OCI-LY7 (cell line): ENCODE measurements around the gene PCID2. TPM values are rescaled to one million over a fixed set of nuclear protein-coding genes. Genes with fewer than 3 reads are reported as not detected.

Experiments
- BruUV-seq: library from RNA; stranded (reverse); fragments of 400-500 nt; replicated peaks from 2 replicates; lab custom pipeline; 2021; lab: Mats Ljungman, UMichigan
- CTCF ChIA-PET: fragments of 300-600 bp; sonication (Branson Sonifier 250); formaldehyde crosslinking; loops from one replicate; lab custom pipeline; 2022; ENCODE audit warnings: antibody characterized with exemption; ENCODE audit not compliant: unreplicated experiment; lab: Charles Lee
- POLR2A ChIA-PET: fragments of 300-600 bp; sonication (Branson Sonifier 250); formaldehyde crosslinking; loops from one replicate; lab custom pipeline; 2022; ENCODE audit warnings: antibody characterized with exemption; lab: Charles Lee
- DNase-seq: peaks from one replicate; pipeline ENCODE4 v3.0.0-alpha.2; 2015; ENCODE audit warnings: low spot score
- H2AFZ ChIP-seq: fragments of 200-600 bp; sonication (generic), shearing (Covaris generic); 2 replicates; pipeline ENCODE4 v1.6.1; 2014; ENCODE audit warnings: mild to moderate bottlenecking, antibody characterized with exemption, low read length, moderate library complexity
- H3K27ac ChIP-seq: fragments of 200-600 bp; sonication (generic); 2 replicates; pipeline ENCODE4 v1.5.1; 2014; ENCODE audit warnings: mixed run types, low read depth, mild to moderate bottlenecking, moderate library complexity, low read length, inconsistent platforms; ENCODE audit not compliant: poor library complexity, severe bottlenecking
- H3K36me3 ChIP-seq: fragments of 200-600 bp; sonication (generic); 2 replicates; pipeline ENCODE4 v1.6.1; 2014; ENCODE audit warnings: mild to moderate bottlenecking, antibody characterized with exemption, low read length, moderate library complexity, mixed read lengths; ENCODE audit not compliant: insufficient read depth
- H3K4me1 ChIP-seq: fragments of 200-600 bp; sonication (generic); 2 replicates; pipeline ENCODE4 v1.5.1; 2014; ENCODE audit warnings: mild to moderate bottlenecking, low read length; ENCODE audit not compliant: insufficient read depth, poor library complexity, severe bottlenecking
- H3K4me2 ChIP-seq: fragments of 200-600 bp; sonication (generic); 2 replicates; pipeline ENCODE4 v1.6.1; 2014; ENCODE audit warnings: mild to moderate bottlenecking, low read length
- H3K4me3 ChIP-seq: fragments of 200-600 bp; sonication (generic); 2 replicates; pipeline ENCODE4 v1.5.1; 2014; ENCODE audit warnings: mild to moderate bottlenecking, low read depth, low read length; ENCODE audit not compliant: poor library complexity, severe bottlenecking
- H3K79me2 ChIP-seq: fragments of 200-600 bp; sonication (generic); 2 replicates; pipeline ENCODE4 v1.6.1; 2016; ENCODE audit warnings: low read depth, mild to moderate bottlenecking, low read length, moderate library complexity, mixed read lengths; ENCODE audit not compliant: insufficient read depth
- H3K9me2 ChIP-seq: fragments of 200-600 bp; sonication (generic); 2 replicates; pipeline ENCODE4 v1.6.1; 2016; ENCODE audit warnings: mild to moderate bottlenecking, low read length, mixed read lengths; ENCODE audit not compliant: insufficient read depth
- H3K9me3 ChIP-seq: fragments of 200-600 bp; sonication (generic); 2 replicates; pipeline ENCODE4 v1.6.1; 2014; ENCODE audit warnings: mild to moderate bottlenecking, mixed run types, low read length, mixed read lengths
- H4K20me1 ChIP-seq: fragments of 200-600 bp; sonication (generic); 2 replicates; pipeline ENCODE4 v1.6.1; 2014; ENCODE audit warnings: mild to moderate bottlenecking, antibody characterized with exemption, low read length, moderate library complexity, mixed read lengths; ENCODE audit not compliant: insufficient read depth
- CTCF ChIP-seq: fragments of 200-600 bp; sonication (generic); conservative IDR thresholded peaks from 2 replicates; pipeline ENCODE4 v1.5.1; 2014; ENCODE audit warnings: mild to moderate bottlenecking, antibody characterized with exemption, low read length, moderate library complexity, mixed read lengths
- EZH2phosphoT487 ChIP-seq: fragments of 200-600 bp; sonication (generic); IDR thresholded peaks from 2 replicates; pipeline ENCODE4 v1.6.1; 2018; ENCODE audit warnings: low read depth, borderline replicate concordance, mild to moderate bottlenecking, mixed run types, antibody characterized with exemption, low read length, moderate library complexity, mixed read lengths
- intact Hi-C: fragments of 100-400 bp; cut with micrococcal nuclease; formaldehyde crosslinking; loops from one replicate; pipeline ENCODE4 v1.10.0; 2022; ENCODE audit not compliant: unreplicated experiment
- total RNA-seq, 2 experiments: library from RNA; depleted of rRNA in 1 of 2; stranded (reverse); fragments of >200 nt in 1 of 2; shearing (Covaris generic) in 1 of 2; gene quantifications; 2 replicates each; pipeline ENCODE4 v1.2.3, GENCODE V29; 2014 to 2022

The PCID2 gene
- total RNA-seq, 2 experiments from 2014 or later: 30.2 to 41.9 TPM

- Histone ChIP-seq H3K79me2 (no peaks in the 10 kb centered on the region), H4K20me1 (no peaks in the 10 kb centered on the region), H2AFZ (no peak overlapping the region), H3K4me1 (no peaks in the 10 kb centered on the region), H3K36me3 (peaks cover 30% of the 10 kb centered on the region), H3K4me3 (no peak overlapping the region), H3K9me2 (no peaks in the 10 kb centered on the region), H3K9me3 (no peaks in the 10 kb centered on the region), H3K27ac (no peak overlapping the region), H3K4me2 (no peak overlapping the region)
- POLR2A ChIA-PET: no interaction called here
- TF ChIP-seq CTCF: no peak
- no TSS peak for BruUV-seq
- intact Hi-C loops: no loop called here
- no peak for DNase-seq
- CTCF ChIA-PET: no interaction called here
Observed at GRCh38 chr13:113239986-113240385, 31.5 kb upstream of the PCID2 start.

GRCh38 chr13:113239357-113239756, 30.9 kb upstream of the PCID2 start:
- POLR2A ChIA-PET: no interaction called here
- BruUV-seq: no TSS peak

GRCh38 chr13:113238536-113238935, 30.1 kb upstream of the PCID2 start:
- Histone ChIP-seq H3K36me3 (peaks cover 19% of the 10 kb centered on the region), H3K4me1 (no peaks in the 10 kb centered on the region), H4K20me1 (no peaks in the 10 kb centered on the region), H3K9me2 (no peaks in the 10 kb centered on the region), H3K27ac (no peak overlapping the region), H3K79me2 (no peaks in the 10 kb centered on the region), H3K4me3 (no peak overlapping the region), H3K4me2 (no peak overlapping the region), H2AFZ (no peak overlapping the region), H3K9me3 (no peaks in the 10 kb centered on the region)
- intact Hi-C loops: no loop called here
- ChIA-PET CTCF (no interaction called here), POLR2A (no interaction called here)
- DNase-seq: no peak
- no TSS peak for BruUV-seq
- TF ChIP-seq EZH2phosphoT487 (no peak), CTCF (no peak)

More at GRCh38 chr13:113239357-113239756, 30.9 kb upstream of the PCID2 start:
- CTCF ChIA-PET: no interaction called here
- Histone ChIP-seq H2AFZ (no peak overlapping the region), H4K20me1 (no peaks in the 10 kb centered on the region), H3K36me3 (peaks cover 26% of the 10 kb centered on the region), H3K9me2 (no peaks in the 10 kb centered on the region), H3K9me3 (no peaks in the 10 kb centered on the region), H3K79me2 (no peaks in the 10 kb centered on the region), H3K4me1 (no peaks in the 10 kb centered on the region), H3K27ac (no peak overlapping the region), H3K4me2 (no peak overlapping the region), H3K4me3 (no peak overlapping the region)
- intact Hi-C loops: no loop called here
- no peak for DNase-seq
- no peak for TF ChIP-seq EZH2phosphoT487
- no peak for TF ChIP-seq CTCF
